AG09319 (cell line): ENCODE results near the gene CDC34.

Experiments used
- DNase-seq: peaks from one replicate; pipeline ENCODE4 v3.0.0-alpha.2; 2010; ENCODE audit warnings: low read depth; ENCODE audit errors: extremely low read depth
- CTCF ChIP-seq: IDR thresholded peaks from 2 replicates; pipeline ENCODE4 v1.5.1; 2011; ENCODE audit warnings: low read depth, mild to moderate bottlenecking, inconsistent platforms, low read length, moderate library complexity

Gene CDC34

GRCh38 chr19:543910-544608 is 12.5 kb downstream of the CDC34 start, which contains the start of gene GZMM:
Gene GZMM (plus strand): TSS chr19:544053. CDS start chr19:544072, 19 bp downstream.
- no peak for TF ChIP-seq CTCF
- DNase-seq: no peak

DNA sequence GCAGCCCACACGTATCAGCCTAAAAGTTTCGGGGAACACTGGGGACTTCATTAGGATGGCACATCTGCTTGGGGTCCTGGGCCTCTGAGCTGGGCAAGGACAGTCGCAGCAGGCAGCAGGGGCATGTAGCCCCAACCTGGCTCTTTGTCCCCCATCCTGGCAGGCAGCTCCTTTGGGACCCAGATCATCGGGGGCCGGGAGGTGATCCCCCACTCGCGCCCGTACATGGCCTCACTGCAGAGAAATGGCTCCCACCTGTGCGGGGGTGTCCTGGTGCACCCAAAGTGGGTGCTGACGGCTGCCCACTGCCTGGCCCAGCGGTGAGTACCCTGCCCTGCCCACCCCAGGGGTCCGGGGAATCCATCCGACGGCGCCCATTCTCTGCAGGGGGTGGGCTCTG is 15.6 kb downstream of the CDC34 start:
- no peak for DNase-seq
- TF ChIP-seq CTCF: no peak

- TF ChIP-seq CTCF: no peak
- DNase-seq: no peak
Measured at GRCh38 chr19:547836-548720, 16.5 kb downstream of the CDC34 start.

- no peak for DNase-seq
- no peak for TF ChIP-seq CTCF
Measured at GRCh38 chr19:548886-549830, 17.6 kb downstream of the CDC34 start.

GRCh38 chr19:554817-555216 is 23.3 kb downstream of the CDC34 start:
- no peak for DNase-seq
- no peak for TF ChIP-seq CTCF

DNA sequence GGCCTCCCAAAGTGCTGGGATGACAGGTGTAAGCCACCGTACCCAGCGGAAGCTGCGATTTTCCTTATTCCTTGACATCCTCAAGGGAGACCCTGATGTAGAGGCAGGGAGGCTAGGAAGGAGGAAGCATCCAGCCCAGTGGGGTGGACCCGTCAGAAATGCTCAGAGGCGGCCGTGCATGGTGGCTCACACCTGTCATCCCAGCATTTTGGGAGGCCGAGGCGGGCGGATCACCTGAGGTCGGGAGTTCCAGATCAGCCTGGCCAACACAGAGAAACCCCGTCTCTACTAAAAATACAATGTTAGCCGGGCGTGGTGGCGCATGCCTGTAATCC is 23.9 kb downstream of the CDC34 start:
- DNase-seq: no peak
- TF ChIP-seq CTCF: no peak
